Activated naive CD4-positive, alpha-beta T cell treated with anti-CD3 and anti-CD28 coated beads, Interleukin-2, amount 50 U/mL, for 72 hours (primary cell): ENCODE measurements around the gene ZNF341. TPM values are rescaled to one million over a fixed set of nuclear protein-coding genes. Genes with fewer than 3 reads are reported as not detected.

ENCODE experiments used
- ATAC-seq, 2 donors: fragments of 150-1000 bp; cut with Tn5 transposase; 2 replicates each; pipeline ENCODE4 v1.10.0; 2021; ENCODE audit warnings: mild to moderate bottlenecking in 2 of 2, moderate library complexity in 2 of 2
- DNase-seq, 2 donors: peaks; one replicate each; pipeline ENCODE4 v3.0.0; 2021 to 2022; ENCODE audit warnings: low spot score in 2 of 2
- H3K27ac Mint-ChIP-seq, 2 donors: one replicate each; pipeline ENCODE4 v1.8.0; 2022; ENCODE audit warnings: mild to moderate bottlenecking in 2 of 2, mixed read lengths in 2 of 2
- H3K36me3 Mint-ChIP-seq, 2 donors: one replicate each; pipeline ENCODE4 v1.8.0; 2022; ENCODE audit warnings: mixed read lengths in 2 of 2
- H3K9me3 Mint-ChIP-seq, 2 donors: one replicate each; pipeline ENCODE4 v1.8.0; 2022; ENCODE audit warnings: mixed read lengths in 2 of 2
- total RNA-seq, 2 donors: library from RNA; stranded (reverse); gene quantifications; one replicate each; pipeline ENCODE4 v1.2.3, GENCODE V29; 2022

Gene ZNF341
- 1 to 10 TPM; 6.3 to 7.2 TPM for total RNA-seq

DNA sequence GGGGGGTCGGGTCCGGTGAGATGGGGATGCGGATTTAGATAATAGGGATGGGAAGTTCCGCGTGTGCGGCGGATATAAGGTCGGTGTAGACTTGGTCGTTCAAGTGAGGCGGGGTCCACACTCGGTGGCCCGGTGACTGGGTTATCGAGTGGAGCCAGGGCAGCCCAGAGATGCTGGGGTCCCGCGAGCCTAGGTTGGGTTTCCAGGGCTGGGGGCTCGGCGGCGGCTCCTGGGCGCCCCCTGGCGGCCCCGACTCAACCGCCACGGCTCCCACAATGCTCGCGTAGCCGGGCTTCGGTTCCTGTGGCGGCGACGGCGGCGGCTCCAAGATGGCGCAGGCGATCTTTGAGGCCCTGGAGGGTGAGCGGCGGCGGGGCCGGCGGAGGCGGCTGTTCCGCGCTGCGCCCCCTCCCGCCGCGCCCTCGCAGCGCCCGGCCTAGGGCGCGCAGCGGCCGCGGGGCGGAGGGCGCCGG, at the start of gene ZNF341:
ZNF341 (plus strand) TSS at position 304 of the 473 bp plus-strand sequence; CDS start at position 330, 26 bp downstream.
- DNase-seq (peak; percentile 87 to 92), ATAC-seq (peak; percentile 81 to 87)
- peaks cover 5 to 11% of the 10 kb centered on the region in 2 donors for H3K9me3 Mint-ChIP-seq
- peak within 1 kb of the TSS; percentile 92 to 95 for H3K27ac Mint-ChIP-seq
- H3K36me3 Mint-ChIP-seq: peaks cover 12 to 14% of the 10 kb centered on the region in 2 donors

GRCh38 chr20:33684533-33685327, 47.1 kb upstream of the ZNF341 start:
- H3K27ac Mint-ChIP-seq: peak overlapping the region; percentile 86 to 96
- ATAC-seq: no peak
- H3K36me3 Mint-ChIP-seq: peaks cover 10 to 30% of the 10 kb centered on the region in 2 donors

DNA sequence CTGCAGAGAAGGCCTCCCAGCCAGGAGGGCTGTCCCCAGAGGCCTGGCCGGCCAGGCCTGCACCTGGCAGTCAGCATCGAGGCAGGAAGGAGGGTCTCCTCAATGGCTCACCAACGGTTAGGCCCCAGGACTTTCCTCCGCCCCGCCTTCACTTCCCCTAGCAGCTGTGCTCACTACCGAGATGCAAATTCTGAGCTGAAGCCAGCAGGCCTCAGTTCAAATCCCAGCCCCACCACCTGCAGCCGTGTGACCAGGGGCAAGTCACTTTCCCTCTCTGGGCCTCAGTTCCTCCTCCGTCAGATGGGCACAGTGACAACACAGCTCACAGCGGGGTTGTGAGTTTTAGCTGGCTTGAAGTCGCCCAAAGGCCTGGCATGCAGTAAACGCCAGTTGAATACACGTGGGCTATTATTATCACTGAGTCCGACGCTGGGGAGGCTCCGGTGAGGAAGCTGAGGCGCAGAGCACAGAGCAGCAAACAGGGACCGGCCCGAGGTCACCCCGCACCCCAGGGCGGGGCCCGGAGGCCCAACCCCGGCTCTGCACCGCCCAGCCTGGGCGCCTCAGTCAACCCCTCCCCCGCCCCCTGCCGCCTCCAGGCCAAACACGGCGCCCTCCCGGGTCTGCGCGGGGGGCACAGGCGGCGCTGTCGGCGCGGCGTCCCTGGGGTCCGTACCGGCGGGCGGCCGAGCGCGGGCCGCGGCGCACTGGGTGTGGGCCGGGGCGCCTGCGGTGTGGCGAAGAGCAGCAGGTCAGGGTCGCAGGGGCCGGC, 46.3 kb upstream of the ZNF341 start:
- no peaks in the 10 kb centered on the region for H3K9me3 Mint-ChIP-seq
- H3K36me3 Mint-ChIP-seq: peaks cover 10 to 29% of the 10 kb centered on the region in 2 donors
- H3K27ac Mint-ChIP-seq: peak overlapping the region; percentile 86 to 96
- peak; percentile 69 to 70 for DNase-seq
- ATAC-seq: peak; percentile 53 to 58

More at GRCh38 chr20:33684533-33685327, 47.1 kb upstream of the ZNF341 start:
- no peak for DNase-seq
- H3K9me3 Mint-ChIP-seq: no peaks in the 10 kb centered on the region

- peaks cover 10 to 26% of the 10 kb centered on the region in 2 donors for H3K36me3 Mint-ChIP-seq
- H3K27ac Mint-ChIP-seq: peak within 1 kb of the TSS; percentile 86 to 96
- H3K9me3 Mint-ChIP-seq: no peaks in the 10 kb centered on the region
- peak; percentile 97 to 98 for DNase-seq
- peak; percentile 84 to 89 for ATAC-seq
These were observed 45.5 kb upstream of the ZNF341 start, which contains the start of gene E2F1 for GRCh38 chr20:33686100-33686983. TSS of gene E2F1 (minus strand) at chr20:33686385. CDS start at chr20:33686264, 121 bp downstream.

DNA sequence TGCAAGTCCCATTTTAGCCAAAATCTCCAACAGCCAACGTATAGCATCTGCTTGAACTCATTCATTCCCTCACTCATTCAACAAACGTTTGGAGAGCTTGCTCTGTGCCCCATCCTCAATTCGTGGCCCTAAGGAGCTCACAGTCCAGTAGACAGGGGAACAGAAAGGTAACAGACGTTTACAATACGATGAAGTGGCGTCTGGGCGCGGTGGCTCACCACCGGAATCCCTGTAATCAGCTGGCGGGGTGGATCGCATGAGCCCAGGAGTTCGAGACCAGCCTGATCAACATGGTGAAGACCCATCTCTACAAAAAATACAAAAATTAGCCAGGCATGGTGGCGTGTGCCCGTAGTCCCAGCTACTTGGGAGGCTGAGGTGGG, 44.8 kb upstream of the ZNF341 start:
- ATAC-seq (no peak), DNase-seq (no peak)
- peaks cover 10 to 25% of the 10 kb centered on the region in 2 donors for H3K36me3 Mint-ChIP-seq
- H3K9me3 Mint-ChIP-seq: no peaks in the 10 kb centered on the region
- peak overlapping the region in 1 of 2 donors; percentile 61 for H3K27ac Mint-ChIP-seq

- Mint-ChIP-seq H3K36me3 (peaks cover 10 to 20% of the 10 kb centered on the region in 2 donors), H3K27ac (peak overlapping the region; percentile 45 to 51), H3K9me3 (no peaks in the 10 kb centered on the region)
- DNase-seq (no peak), ATAC-seq (no peak)
These were observed 44.4 kb upstream of the ZNF341 start for GRCh38 chr20:33687370-33687915.

DNA sequence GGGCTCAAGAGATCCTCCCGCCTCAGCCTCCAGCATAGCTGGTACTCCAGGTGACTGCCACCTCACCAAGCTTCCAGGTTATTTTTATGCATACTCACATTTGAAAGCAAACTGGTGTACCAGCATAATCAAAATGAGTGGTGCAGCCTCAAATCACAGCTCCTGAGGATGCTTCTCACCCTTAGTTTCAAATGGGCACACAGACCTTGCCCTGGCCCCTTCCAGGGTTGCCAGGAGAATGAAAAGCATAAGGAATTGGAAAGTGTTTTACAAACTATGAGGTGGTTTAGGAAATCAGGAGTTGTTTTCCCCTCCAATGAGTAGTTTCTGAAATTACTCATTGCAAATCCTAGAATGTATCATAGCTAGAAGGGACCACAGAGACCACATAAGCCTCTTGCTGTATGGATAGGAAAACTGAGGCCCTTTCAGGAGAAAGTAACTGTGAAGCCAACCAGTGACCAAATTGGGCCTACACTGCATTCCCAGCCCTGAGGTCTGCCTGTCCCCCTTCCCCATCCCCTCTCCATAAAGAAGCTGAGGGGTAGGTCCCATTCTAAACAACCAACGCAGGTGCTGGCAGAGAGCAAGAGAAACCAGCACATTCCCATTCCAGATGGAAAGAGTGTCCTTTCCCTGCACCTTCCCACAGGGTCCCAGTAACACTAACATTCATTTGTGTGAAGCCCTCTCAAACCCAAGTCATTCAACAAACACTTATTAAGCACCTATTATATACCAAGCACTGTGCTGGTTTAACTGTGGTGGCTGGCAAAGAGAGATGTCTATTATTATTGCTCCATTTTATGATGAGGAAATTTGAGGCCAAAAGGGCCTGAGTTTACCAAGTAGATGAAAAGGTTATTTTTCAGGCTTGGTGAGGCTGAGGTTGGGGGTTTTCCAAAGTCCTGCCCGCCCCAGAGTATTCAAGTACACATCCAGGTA, 43.5 kb upstream of the ZNF341 start:
- Mint-ChIP-seq H3K27ac (peak overlapping the region; percentile 45 to 51), H3K9me3 (no peaks in the 10 kb centered on the region), H3K36me3 (peaks cover 10 to 12% of the 10 kb centered on the region in 2 donors)
- peak; percentile 2 to 5 for ATAC-seq
- DNase-seq: no peak

DNA sequence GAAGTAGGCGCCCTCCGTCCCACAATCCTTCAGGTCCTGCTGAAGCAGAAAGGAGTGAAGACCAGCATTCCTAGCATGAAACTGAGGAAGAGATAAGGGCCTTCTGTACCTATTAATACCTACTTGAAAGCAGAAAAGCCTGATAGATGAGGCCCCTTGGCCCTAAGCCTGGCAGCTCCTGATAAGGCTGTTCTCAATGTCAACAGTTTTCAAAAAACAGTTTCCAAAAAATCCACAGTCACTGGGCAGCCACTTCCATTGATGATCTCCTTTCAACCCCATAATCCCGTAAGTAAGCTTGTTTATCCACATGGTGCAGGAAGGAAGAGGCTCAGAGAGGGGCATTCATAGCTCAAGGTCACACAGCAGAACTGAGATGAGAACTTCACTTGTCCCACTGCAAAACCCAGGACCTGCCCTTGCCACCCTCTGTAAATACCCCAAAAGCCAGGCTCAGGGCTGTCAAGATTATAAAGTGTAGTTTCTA, 42.8 kb upstream of the ZNF341 start:
- ATAC-seq (no peak), DNase-seq (no peak)
- Mint-ChIP-seq H3K9me3 (no peaks in the 10 kb centered on the region), H3K27ac (peak overlapping the region in 1 of 2 donors; percentile 45), H3K36me3 (peaks cover 10 to 12% of the 10 kb centered on the region in 2 donors)

DNA sequence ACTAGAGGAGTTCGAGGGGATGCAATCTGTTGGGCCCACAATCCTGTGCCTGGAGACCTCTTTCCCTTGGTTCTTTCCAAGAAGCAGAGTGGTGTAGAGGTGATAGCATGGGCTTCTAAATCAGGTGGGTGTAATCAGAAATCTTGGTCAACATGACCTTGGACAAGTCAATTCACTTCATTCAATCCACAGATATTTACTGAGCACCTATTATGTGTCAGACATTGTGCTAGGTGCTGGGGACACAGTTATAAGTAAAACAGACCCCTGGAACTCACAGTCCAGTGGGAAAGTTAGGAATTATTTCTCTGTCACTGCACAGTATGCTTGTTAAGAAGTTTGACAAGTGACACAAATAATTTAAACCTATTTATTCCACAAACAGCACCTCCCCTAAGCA, 42.3 kb upstream of the ZNF341 start:
- no peak for DNase-seq
- no peaks in the 10 kb centered on the region for H3K9me3 Mint-ChIP-seq
- H3K36me3 Mint-ChIP-seq: peaks cover 10 to 11% of the 10 kb centered on the region in 2 donors
- no peak for ATAC-seq
- H3K27ac Mint-ChIP-seq: peak overlapping the region in 1 of 2 donors; percentile 61

GRCh38 chr20:33689973-33690372, 41.8 kb upstream of the ZNF341 start:
- H3K27ac Mint-ChIP-seq: peak overlapping the region; percentile 44 to 61
- DNase-seq (peak in 1 of 2 donors; percentile 60), ATAC-seq (peak; percentile 10 to 40)
- peaks cover 7% of the 10 kb centered on the region in 2 donors for H3K36me3 Mint-ChIP-seq
- no peaks in the 10 kb centered on the region for H3K9me3 Mint-ChIP-seq

DNA sequence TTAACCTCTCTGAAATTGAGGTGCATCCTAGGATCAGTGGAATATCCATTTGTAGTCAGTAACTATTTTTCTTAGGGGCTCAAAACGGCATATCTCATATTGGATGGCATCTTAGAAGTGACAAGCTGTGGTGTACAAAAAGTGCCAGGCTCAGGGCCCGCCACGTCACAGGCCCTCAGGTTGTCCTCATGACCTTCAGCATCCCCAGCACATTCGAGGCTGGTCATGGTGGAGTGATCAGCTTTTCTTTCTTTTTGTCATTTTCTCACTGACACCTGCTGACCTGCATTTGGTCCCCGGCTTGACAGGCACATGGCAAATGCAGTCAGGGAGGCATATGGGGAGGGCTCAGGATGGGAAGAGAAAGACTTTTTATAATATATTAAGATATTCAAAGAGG, 38.5 kb upstream of the ZNF341 start:
- Mint-ChIP-seq H3K36me3 (no peaks in the 10 kb centered on the region), H3K27ac (no peak overlapping the region), H3K9me3 (no peaks in the 10 kb centered on the region)
- no peak for DNase-seq
- no peak for ATAC-seq

GRCh38 chr20:33693741-33694638, 37.8 kb upstream of the ZNF341 start:
- H3K9me3 Mint-ChIP-seq: no peaks in the 10 kb centered on the region

DNA sequence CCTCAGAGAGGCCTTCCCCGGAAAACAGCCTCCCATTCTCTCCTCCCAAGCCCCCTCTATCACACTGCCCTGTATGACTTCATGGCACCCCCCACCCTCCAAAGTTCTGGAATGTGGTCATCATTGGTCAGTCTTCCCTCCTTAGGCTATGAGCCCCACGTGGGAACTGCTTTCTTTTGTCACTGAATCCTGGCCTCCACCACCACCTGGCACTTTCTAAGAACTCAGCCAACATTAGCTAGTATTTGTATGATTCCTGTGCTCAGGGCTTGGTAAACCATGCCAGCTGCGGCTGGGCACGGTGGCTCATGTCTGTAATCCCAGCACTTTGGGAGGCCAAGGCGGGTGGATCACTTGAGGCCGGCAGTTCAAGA, 37.2 kb upstream of the ZNF341 start:
- no peak for ATAC-seq
- no peak for DNase-seq
- Mint-ChIP-seq H3K36me3 (peaks cover 0 to 5% of the 10 kb centered on the region in 2 donors), H3K9me3 (no peaks in the 10 kb centered on the region), H3K27ac (no peak overlapping the region)

More at GRCh38 chr20:33693741-33694638, 37.8 kb upstream of the ZNF341 start:
- Mint-ChIP-seq H3K27ac (peak overlapping the region in 1 of 2 donors; percentile 48), H3K36me3 (peaks cover 0 to 5% of the 10 kb centered on the region in 2 donors)
- ATAC-seq (no peak), DNase-seq (no peak)

DNA sequence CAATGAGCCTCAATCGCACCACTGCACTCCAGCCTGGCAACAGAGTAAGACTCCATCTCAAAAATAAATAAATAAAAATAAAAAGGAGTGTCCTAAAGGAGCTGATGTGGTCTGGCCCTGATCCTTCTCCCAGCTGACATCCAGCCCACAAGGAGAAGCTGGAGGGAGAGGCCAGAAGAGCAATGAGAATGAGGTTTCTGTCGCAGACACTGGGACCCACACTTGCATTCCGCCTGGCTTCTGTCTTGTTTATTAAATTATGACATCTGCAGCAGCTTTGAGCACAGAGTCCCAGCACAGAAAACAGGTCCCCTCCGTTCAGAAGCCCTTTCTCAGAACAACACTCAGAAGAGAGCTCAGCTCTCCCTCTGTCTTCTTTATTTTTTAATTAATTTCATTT, 35.3 kb upstream of the ZNF341 start:
- H3K36me3 Mint-ChIP-seq: peaks cover 0 to 5% of the 10 kb centered on the region in 2 donors
- ATAC-seq (no peak), DNase-seq (no peak)
- H3K27ac Mint-ChIP-seq: no peak overlapping the region
- no peaks in the 10 kb centered on the region for H3K9me3 Mint-ChIP-seq
